ENCODE measurements around the gene TRMT1. TPM values are rescaled to one million over a fixed set of nuclear protein-coding genes. Genes with fewer than 3 reads are reported as not detected.

The TRMT1 gene
- total and polyA plus RNA-seq, 8 donors = 24.2 to 46.2 (median 33.9) TPM

- intact Hi-C loops (cut with DNase I) = no loop called here
- Histone ChIP-seq H3K27me3 (no peaks in the 10 kb centered on the region), H3K4me1 (peaks cover 15 to 36% of the 10 kb centered on the region in 2 donors), H3K4me3 (no peak overlapping the region), H3K36me3 (peaks cover 0 to 27% of the 10 kb centered on the region in 2 donors), H3K27ac (no peak overlapping the region), H3K9me3 (no peaks in the 10 kb centered on the region)
- TF ChIP-seq CTCF (IDR thresholded peaks at IDR 0.05) = no peak
- ATAC-seq (no peak), DNase-seq (no peak)
These were observed 5.2 kb upstream of the TRMT1 start for GRCh38 chr19:13121551-13122274.

GRCh38 chr19:13120817-13121216 is 4.3 kb upstream of the TRMT1 start:
- Histone ChIP-seq H3K36me3 (peaks cover 0 to 18% of the 10 kb centered on the region in 2 donors), H3K27me3 (no peaks in the 10 kb centered on the region), H3K4me1 (peaks cover 18 to 41% of the 10 kb centered on the region in 2 donors), H3K4me3 (no peak overlapping the region), H3K27ac (no peak overlapping the region), H3K9me3 (no peaks in the 10 kb centered on the region)
- DNase-seq (no peak), ATAC-seq (no peak)
- intact Hi-C loops (cut with DNase I) = no loop called here
- no peak for TF ChIP-seq CTCF (IDR thresholded peaks at IDR 0.05)

- intact Hi-C loops (cut with DNase I) = no loop called here
- Histone ChIP-seq H3K36me3 (peaks cover 0 to 13% of the 10 kb centered on the region in 2 donors), H3K4me1 (peaks cover 22 to 48% of the 10 kb centered on the region in 2 donors), H3K4me3 (no peak overlapping the region), H3K9me3 (no peaks in the 10 kb centered on the region), H3K27me3 (no peaks in the 10 kb centered on the region), H3K27ac (no peak overlapping the region)
- no peak for TF ChIP-seq CTCF (IDR thresholded peaks at IDR 0.05)
- DNase-seq = no peak
- ATAC-seq = no peak
These were observed 3.5 kb upstream of the TRMT1 start for GRCh38 chr19:13120031-13120430.

GRCh38 chr19:13119627-13120026 is 3.1 kb upstream of the TRMT1 start:
- intact Hi-C loops (cut with DNase I) = no loop called here
- H3K4me3 ChIP-seq = peak overlapping the region in 1 of 2 donors; percentile 88

More at GRCh38 chr19:13119627-13120026, 3.1 kb upstream of the TRMT1 start:
- TF ChIP-seq CTCF (IDR thresholded peaks at IDR 0.05) = no peak
- Histone ChIP-seq H3K36me3 (peaks cover 0 to 14% of the 10 kb centered on the region in 2 donors), H3K27me3 (no peaks in the 10 kb centered on the region), H3K4me1 (peaks cover 22 to 48% of the 10 kb centered on the region in 2 donors), H3K27ac (no peak overlapping the region), H3K9me3 (no peaks in the 10 kb centered on the region)
- no peak for DNase-seq
- no peak for ATAC-seq

All from left lung (tissue), 10 donors.